HG03139 (cell line): ENCODE measurements around the gene MYH10.
"Not testable (repeated sequence)": the region's sequence is repeated elsewhere in the genome, so short reads cannot be mapped to it uniquely, and the experiment has no call there.

Experiments used
- ATAC-seq: cut with Tn5 transposase; IDR thresholded peaks from one replicate; pipeline ENCODE4 v1.9.1; 2021; ENCODE audit not compliant: unreplicated experiment

The MYH10 gene

DNA sequence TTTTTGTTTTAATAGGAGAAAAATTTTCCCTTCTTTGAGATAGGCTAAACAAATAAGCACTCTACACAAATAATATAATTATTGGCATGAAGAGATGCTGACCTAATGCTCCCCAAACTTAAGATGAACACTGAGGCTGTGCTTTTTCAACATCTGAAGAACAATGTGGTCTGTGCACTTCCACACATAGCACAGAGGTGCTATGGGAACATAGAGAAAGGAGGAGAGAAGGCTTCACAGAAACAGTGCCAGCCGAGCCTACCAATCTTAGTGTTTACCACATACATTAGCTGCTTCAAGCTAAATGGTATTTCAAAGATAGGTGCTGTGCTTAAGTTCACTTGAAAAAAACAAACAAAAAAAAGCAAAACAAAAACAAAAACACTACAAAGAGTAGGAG lies 72.4 kb downstream of the MYH10 start:
- no peak for ATAC-seq

DNA sequence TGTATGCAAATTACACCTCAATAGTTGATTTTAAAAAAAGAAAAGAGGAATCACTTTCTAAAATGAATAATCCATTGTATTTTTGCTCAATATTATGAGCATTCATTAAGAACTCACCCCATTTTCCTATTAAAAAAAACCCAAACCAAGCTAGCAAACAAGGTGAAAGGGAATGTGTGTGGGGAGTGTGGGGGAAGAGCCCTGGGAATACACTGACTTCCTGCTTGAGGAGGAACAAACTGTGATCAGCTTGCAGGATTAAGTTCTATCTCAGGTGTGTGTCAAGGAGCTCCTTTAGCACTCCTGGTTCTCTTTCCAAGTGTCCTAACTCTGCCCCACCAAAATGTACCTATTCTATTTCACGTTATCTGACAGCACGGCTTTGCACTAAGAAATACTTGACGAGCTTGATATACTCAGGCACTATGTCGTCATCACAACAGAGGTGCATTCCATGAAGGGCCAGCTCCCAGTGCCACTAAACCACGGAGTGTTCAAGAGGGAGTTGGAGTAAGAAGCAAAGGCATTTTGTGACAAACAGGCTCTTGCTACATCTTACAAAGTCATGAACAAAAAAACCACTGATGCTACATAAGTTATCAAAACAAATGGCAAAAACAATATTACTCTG lies 73.2 kb downstream of the MYH10 start:
- no peak for ATAC-seq

DNA sequence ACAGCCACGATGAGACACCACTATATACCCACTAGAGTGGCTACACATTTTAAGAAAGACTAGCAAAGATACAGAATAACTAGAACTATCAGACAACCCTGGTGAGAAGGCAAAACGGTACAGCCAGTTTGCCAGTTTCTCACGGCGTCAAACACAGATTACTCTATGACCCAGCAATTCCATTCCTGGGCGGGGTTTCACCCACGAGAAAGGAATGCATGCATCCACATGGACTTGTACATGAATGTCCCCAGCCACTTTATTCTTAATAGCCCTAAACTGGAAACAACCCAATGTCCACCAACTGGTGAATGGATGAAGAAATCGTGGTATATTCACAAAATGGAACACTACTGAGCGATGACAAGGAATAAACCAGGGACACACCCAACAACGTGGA lies 74.5 kb downstream of the MYH10 start:
- no peak for ATAC-seq

DNA sequence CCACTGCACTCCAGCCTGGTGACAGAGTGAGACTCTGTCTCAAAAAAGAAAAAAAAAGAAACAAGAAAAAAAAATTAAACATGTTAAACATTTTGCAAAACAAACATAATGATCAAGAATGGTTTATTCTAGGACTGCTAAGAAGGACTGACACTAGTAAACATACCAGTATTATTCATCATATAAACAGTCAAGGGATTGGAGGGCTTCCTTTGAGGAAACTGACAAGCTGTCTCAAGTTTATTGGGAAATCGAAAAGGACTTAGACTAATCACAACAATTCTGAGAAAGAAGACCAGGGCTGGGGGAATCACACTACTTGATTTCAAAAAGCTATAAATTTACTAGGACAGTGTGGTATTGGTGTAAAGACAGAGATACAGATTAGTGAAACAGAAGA lies 75.5 kb downstream of the MYH10 start:
- ATAC-seq: no peak

DNA sequence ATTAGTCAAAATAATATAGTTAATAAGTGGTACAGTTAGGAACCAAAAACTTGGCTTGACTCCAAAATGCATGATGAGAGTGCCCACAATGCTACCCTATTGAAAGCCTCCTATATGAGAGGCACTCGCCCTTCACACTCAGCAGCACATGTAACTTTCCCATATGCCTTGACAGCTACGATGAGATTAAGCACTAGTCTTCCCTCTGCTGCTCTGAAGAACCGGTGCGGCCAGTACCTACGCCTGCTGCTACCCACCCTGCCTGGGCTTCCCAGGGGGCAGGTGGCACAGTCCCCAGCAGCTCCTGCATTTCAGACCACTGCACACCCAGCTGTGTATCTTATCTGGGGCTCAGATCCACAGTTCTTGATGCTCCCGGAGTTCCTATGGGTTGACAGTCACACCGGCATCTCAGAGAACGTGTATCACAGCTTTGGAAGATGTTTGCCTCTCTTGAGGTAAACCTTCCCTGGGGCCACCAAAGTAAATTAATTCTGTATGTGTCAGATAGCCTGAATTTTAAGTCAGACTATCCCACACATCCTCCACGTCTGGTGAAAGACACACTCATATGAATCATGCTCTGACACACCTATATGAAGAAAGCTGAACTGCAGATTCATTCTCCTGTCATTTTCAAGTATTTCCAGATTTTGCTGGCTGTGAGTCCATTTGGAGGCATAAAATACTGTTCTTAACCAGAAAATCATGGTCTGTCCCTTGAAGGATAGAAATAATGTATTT lies 77.8 kb downstream of the MYH10 start:
- no peak for ATAC-seq

DNA sequence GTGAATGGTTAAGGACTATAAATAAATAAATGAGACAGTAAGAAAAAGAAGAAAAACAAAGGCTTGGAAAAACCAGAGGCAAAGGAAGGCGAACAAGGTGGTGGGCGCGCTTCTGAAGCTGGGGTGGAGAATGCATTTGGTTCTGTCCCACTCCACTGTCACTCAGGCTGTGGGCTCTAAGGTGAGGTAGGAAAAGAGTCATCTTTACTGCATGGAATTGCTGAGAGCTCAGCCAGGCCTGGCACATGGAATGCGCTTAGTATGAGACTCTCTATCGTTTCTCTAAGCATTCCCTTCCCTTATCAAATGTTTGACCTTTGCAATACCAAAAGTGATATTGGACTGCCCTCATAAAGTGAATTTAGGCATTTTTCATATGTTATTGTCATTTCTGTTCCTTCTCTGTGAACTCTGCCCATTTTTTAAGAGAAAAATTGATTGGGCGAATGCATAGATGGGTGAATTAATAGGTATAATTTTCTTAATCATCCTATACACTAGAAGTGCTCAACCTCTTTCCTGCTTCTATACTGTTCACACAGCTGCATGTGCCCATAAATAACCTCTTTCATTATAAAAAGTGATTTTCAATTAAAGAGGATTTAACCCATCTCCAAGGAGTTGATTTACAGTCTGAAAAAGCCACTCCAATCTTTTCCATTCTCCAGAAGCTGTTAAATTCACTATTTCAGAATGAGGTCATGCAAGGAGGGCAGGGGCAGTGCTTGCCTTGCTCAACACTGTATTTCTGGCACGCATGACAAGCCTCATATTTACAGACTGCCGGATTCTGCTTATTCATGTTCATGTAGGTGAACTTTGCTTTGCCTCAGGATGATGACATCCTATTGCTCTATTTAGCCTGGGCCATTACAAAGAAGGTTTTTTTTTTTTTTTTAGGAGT lies 87.7 kb downstream of the MYH10 start:
- no peak for ATAC-seq

DNA sequence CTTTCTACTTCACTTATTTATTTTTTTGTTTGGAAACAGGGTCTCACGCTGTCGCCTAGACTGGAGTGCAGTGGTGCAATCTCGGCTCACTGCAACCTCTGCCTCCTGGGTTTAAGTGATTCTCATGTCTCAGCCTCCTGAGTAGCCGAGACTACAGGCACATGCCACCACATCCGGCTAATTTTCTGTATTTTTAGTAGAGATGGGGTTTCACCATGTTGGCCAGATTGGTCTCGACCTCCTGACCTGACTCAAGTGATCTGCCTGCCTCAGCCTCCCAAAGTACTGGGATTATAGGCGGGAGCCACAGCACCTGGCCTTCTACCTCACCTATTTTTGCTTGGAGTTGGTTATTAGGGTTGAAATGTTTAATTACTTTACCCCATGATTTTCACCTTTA lies 90.5 kb downstream of the MYH10 start:
- not testable (repeated sequence) for ATAC-seq

DNA sequence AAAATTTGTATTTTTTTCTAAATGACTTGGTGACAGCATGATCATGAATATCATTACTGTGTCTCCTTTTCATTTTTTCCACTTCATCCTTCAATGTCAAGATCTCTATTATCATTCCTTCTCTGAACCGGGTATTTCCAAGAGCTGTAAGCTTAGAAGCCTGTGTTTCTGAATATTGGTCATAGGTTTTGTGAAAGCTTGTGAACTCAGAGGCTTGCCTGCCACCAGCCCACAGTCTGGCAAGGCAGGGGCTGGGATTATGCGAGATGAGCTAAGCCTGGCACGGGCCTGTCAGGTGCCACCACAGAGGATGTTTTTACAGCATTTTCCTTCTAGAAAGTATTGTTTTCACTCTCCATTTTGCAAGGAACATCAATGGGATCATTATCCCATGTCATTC lies 92.8 kb downstream of the MYH10 start:
- ATAC-seq: no peak

DNA sequence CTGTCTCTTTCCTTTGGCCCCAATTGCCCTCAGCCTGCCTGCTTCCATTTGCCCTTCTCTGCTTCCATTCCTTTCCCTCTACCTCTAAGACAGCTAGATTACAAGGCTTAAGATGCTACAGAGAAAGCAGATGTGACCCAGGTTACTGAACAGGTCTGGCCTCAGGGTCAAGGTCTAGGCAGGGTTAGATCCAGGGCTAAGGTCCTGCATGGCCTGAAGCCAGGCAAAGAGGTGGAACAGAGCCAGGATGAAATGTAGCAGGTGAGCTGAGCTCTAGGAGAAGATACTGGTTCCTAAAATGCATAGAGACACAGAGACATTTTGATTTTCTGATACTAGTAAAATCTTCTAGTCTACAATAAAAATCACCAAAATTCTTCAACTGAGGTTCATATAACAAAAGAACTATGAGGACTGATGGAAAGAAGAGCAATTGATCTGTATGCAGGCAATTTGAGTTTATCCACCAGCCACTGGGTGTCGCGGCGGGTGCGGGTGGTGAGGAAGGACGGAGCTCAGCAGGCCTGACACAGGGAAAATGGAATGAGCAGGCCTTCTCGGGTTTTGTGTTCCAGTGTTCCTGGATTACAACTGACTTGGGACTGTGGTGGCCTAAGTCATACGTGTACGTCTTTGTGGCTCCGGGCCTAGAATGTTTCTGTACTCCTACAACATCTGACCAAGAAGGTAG lies 95.9 kb downstream of the MYH10 start:
- no peak for ATAC-seq

DNA sequence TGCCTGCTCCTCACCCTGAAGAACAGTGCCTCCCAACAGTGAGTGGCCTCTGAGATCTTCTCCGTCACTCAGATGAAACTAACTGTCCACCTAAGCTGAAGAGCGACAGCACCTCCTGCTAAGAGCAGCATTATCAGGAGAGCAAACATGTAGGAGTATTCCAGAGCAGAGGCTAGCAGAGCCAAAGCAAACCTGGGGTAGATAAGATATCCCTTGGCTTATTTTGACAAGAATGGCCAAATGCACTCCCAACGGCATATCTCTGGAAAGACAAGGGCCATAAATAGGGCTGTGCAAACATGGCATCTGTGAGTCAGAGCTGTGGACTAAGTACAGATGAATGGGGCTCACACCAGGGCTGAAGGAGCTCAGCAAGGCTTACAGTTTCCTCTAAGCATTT lies 98.5 kb downstream of the MYH10 start:
- ATAC-seq: no peak

DNA sequence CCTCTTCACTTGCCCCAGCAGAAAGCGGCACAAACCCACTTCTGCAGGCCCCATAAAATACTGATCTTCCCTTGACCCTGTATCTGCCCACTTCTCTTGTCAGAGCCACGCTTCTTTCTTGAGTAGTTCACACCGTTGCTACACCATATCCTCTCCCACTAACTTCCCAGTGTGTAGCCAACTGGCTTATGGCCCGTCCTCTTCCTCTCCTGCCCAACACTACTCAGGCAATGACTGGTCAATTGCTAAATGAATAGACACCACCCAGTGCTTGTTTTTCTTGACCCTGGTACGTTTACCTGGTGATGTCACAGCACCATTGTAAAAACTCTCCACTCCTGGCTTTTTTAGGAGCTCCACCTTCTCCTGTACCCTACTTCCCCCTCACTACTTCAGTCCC lies 107.9 kb downstream of the MYH10 start:
- no peak for ATAC-seq

DNA sequence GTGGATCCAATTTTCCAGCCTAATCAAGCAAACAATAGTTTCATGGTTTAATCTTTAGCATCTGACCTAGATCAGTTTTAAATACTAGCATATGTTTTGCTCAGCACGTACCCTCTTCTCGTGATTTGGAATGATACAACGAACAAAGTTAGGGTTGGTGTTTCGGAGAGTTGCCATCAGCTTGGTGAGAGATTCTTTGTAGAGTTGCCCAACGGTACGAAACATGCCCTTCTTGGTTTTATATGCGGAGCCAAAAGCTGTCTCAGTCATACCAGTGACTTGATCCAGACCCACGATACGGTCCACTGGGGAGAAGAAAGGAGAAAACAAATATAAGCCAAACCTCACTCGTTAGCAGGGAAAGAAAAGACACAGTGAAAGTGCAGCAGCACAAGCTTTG lies 109.5 kb downstream of the MYH10 start:
- ATAC-seq: no peak

DNA sequence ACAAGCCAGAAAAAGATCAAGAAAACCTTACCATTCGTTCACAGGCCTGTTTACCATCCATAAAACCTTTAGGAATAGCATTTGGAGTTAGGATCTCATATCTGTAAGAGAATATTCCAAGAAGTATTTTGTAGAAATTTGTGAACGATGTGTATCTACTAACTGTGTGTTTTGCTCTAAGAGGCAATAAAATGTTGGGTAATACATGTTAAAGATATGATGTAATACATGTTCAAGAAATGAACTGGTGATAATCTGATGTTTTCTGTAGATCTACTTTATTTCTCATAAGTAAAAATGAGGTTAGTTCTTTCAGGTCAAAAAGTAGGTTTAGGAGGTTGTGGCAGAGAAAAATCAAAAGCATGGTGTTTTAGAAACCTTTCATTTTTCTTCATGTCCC lies 111.7 kb downstream of the MYH10 start:
- no peak for ATAC-seq

DNA sequence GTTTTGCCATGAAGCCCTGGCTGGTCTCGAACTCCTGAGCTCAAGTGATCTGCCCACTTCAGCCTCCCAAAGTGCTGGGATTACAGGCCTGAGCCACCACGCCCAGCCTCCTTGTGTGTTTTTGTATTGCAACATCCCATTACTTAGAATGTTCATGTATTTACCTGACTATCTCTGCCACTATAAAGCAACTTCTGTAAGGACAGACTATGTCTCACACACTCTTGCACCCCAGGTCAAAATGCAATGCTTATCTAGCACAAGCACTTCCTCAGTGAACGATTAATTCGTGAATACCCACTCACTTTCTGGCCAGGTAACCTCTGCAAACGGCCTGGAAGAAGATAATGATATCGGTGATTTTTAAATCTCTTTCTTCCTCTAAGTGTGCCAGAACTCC lies 112.2 kb downstream of the MYH10 start:
- no peak for ATAC-seq

DNA sequence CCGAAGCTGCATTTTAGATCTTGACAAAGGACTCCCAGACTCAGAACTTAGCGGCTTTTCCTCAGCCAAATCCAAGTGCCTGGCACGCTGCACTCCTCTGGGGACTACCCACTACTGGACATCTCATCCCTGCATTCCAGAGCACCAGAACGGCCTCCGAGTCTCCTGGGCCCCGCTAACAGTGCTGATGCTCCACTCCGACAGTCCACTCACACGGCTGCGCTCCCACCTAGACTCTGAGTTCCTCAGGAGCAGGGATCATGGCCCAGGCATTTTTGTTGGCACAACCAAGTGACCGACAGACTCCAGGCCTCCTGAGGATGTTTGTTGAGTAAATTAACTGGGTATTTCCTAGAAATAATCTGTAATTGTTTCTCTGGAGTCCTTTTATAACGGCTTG lies 115.7 kb downstream of the MYH10 start:
- ATAC-seq: no peak

DNA sequence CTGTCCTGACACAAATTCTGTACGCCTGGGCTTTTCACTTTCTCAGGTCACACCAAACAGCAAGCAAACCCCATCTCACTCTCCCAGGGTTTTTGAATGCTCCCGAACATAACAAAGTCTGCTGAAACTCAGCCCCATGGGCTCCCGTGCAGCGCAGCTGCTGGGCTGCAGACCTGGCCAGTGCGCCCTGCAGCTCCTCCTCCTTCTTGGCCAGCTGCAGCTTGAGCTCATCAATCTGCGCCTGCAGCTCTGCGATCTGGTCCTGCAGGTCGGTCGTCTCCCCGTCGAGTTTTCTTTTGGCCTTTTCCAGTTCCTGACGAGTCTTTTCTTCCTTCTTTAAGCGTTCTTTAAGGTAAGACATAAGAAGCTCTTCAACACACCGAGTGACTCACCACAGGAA lies 124.4 kb downstream of the MYH10 start:
- ATAC-seq: no peak

DNA sequence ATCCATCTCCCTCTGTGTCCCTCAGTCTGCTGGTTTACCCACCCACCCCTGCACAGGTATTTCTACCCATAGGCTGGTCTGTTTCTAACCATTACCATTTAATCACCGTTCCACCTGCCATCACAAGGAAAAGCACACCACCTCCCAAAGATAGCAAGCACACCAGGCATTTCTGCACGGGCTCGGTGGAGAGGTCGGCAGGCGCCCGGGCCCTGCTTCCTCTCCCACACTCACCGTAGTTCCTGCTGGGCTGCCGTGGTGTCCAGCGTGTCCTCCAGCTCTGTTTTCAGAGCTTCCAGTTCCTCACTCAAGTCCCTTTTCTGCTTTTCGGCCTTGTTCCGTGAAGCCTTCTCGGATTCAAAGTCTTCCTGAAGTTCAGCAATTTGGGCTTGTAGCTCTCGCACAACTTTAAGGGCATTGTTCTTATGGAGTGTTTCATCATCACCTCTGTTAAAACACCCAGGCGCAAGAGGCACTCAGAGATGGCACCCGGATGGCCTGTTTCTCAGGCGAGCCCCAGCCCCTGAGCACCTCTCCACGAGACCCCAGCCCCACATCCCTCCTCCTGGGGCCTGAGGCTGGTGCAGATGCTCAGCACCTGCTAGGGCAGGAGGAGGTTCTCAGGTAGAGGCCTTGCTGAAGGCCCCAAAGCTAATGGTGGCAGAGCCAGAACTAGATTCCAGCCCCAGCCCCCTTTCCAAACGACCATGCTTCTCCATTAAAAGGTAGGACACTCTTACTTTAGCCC lies 125.9 kb downstream of the MYH10 start:
- no peak for ATAC-seq

DNA sequence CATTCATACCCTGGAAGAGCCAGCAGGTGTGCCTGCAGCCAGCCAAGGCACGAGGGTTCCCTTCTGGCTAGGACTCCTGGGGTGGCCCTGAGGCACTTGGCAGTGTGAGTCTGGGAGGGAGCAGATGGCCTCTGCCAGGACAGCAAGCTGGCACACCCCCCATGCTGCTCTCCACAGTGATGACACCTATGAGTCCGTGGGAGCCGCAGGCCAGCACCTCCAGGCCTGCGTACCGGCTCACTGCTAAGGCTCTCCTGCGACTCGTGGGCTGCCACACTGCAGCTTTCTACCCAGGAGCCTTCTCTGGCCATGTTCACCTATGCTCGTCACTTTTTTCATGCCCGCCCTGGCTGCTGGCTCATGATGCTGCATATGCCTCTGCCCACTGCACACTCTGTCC lies 126.7 kb downstream of the MYH10 start:
- ATAC-seq: no peak

DNA sequence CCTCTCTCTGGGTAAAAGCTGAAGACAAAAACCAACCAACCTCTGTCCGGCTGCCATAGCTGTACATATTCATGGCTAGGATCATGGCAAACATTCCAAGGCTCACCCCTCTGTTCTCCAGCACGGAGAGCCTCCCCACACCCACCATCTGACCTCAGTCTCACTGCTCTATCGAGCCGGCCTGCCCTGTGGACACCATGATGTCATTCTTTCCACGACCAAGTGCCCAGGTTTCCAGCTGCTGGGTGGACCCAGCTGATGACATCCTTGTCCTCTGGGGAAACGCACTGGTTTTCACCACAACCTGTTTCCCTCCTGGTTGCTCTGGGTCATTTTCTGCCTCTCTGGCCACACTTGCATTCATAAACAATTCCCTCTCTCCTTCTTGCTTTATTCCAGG lies 127.2 kb downstream of the MYH10 start:
- ATAC-seq: no peak

DNA sequence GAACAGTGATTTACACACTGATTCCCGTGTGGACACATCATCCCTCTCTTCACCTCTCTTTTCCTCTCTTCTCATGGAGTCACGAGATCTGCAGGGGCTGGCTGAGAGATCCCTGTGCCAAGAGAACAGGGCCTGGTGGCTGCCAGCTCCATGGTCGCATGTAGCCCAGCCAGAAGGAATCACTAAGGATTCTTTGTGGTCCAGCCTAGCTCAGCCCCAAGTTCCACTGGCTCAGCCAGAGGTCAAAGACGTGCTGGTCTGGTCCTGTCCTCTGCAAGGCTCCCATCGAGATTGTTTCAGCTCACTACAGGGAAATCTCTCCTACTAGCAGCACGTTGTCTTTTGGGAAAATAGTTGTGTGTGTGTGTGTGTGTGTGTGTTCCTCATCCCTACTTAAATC lies 128.4 kb downstream of the MYH10 start:
- ATAC-seq: no peak

DNA sequence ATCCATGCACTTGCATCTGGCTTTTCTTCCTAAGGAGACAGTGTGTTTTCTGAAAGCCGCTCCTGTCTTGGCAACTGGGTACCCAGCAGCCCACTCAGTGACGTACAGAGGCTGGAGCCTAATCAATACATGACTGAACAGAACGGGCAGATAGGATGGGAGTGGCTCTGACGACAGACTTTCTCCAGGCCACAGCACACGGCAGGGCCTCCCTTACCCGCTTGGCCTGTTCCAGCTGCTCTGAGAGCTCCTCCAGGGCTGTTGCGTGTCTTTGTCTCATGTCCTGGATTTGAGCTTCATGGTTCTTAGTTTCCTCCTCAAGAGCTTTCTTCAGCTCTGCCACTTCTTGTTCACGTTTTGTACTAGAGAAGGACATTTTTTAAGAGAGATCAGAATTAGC lies 129.9 kb downstream of the MYH10 start:
- no peak for ATAC-seq
